Non-pigmented ciliary epithelial cell (primary cell): ENCODE results near the gene EOMES.
"Not testable (repeated sequence)": the region's sequence is repeated elsewhere in the genome, so short reads cannot be mapped to it uniquely, and the experiment has no call there.

Source experiments
- DNase-seq: peaks from one replicate; pipeline ENCODE4 v3.0.0-alpha.2; 2010; ENCODE audit warnings: low read depth

EOMES gene

GRCh38 chr3:27721717-27722564 lies at the start of gene EOMES:
Gene EOMES (minus strand): TSS chr3:27722323. CDS start chr3:27722294, 29 bp downstream.
- DNase-seq = no peak

- DNase-seq = not testable (repeated sequence)
Measured at GRCh38 chr3:27770384-27770783, 48.3 kb upstream of the EOMES start.

GRCh38 chr3:27767000-27767399 lies 44.9 kb upstream of the EOMES start:
- no peak for DNase-seq

GRCh38 chr3:27758083-27758482 lies 36.0 kb upstream of the EOMES start:
- peak; percentile 31 for DNase-seq

GRCh38 chr3:27756877-27757276 lies 34.8 kb upstream of the EOMES start:
- DNase-seq = no peak

GRCh38 chr3:27752926-27753325 lies 30.8 kb upstream of the EOMES start:
- no peak for DNase-seq

GRCh38 chr3:27749643-27750042 lies 27.5 kb upstream of the EOMES start:
- no peak for DNase-seq

- no peak for DNase-seq
Measured at GRCh38 chr3:27746838-27747237, 24.7 kb upstream of the EOMES start.

- no peak for DNase-seq
Measured at GRCh38 chr3:27740854-27741253, 18.7 kb upstream of the EOMES start.

GRCh38 chr3:27737091-27737490 lies 15.0 kb upstream of the EOMES start:
- DNase-seq = no peak

GRCh38 chr3:27730774-27731659 lies 8.9 kb upstream of the EOMES start:
- no peak for DNase-seq

GRCh38 chr3:27729748-27730611 lies 7.9 kb upstream of the EOMES start:
- no peak for DNase-seq

- DNase-seq = no peak
Measured at GRCh38 chr3:27729325-27729724, 7.2 kb upstream of the EOMES start.

- no peak for DNase-seq
Measured at GRCh38 chr3:27728195-27729087, 6.3 kb upstream of the EOMES start.

GRCh38 chr3:27726240-27726639 lies 4.1 kb upstream of the EOMES start:
- no peak for DNase-seq

- no peak for DNase-seq
Measured at GRCh38 chr3:27724459-27725197, 2.5 kb upstream of the EOMES start.

GRCh38 chr3:27723815-27724458 lies 1.8 kb upstream of the EOMES start:
- DNase-seq = no peak

- DNase-seq = no peak
Measured at GRCh38 chr3:27723456-27723814, 1.3 kb upstream of the EOMES start.

- DNase-seq = no peak
Measured at GRCh38 chr3:27723001-27723445, 900 bp upstream of the EOMES start.
